ENCODE measurements around the gene CTNND2.

The CTNND2 gene

GRCh38 chr5:11301171-11301570, 603.1 kb downstream of the CTNND2 start:
- intact Hi-C loops (cut with DNase I), result no loop called here
- DNase-seq, result no peak

- DNase-seq, result no peak
- intact Hi-C loops (cut with DNase I), result no loop called here
Observed at GRCh38 chr5:11300736-11301135, 603.5 kb downstream of the CTNND2 start.

- no peak for DNase-seq
- intact Hi-C loops (cut with DNase I), result no loop called here
Observed at GRCh38 chr5:11298877-11299276, 605.4 kb downstream of the CTNND2 start.

GRCh38 chr5:11293523-11293922, 610.7 kb downstream of the CTNND2 start:
- intact Hi-C loops (cut with DNase I), result no loop called here
- no peak for DNase-seq

GRCh38 chr5:11292648-11293356, 611.4 kb downstream of the CTNND2 start:
- DNase-seq, result no peak
- intact Hi-C loops (cut with DNase I), result no loop called here

- intact Hi-C loops (cut with DNase I), result no loop called here
Observed at GRCh38 chr5:11289733-11290132, 614.5 kb downstream of the CTNND2 start.

GRCh38 chr5:11289208-11289607, 615.0 kb downstream of the CTNND2 start:
- DNase-seq, result no peak
- intact Hi-C loops (cut with DNase I), result no loop called here

More at GRCh38 chr5:11289733-11290132, 614.5 kb downstream of the CTNND2 start:
- no peak for DNase-seq

- intact Hi-C loops (cut with DNase I), result no loop called here
- no peak for DNase-seq
Observed at GRCh38 chr5:11281842-11282241, 622.4 kb downstream of the CTNND2 start.

- no peak for DNase-seq
- intact Hi-C loops (cut with DNase I), result no loop called here
Observed at GRCh38 chr5:11277323-11277722, 626.9 kb downstream of the CTNND2 start.

- intact Hi-C loops (cut with DNase I), result no loop called here
- no peak for DNase-seq
Observed at GRCh38 chr5:11273180-11273903, 630.9 kb downstream of the CTNND2 start.

GRCh38 chr5:11269515-11269914, 634.7 kb downstream of the CTNND2 start:
- intact Hi-C loops (cut with DNase I), result loop anchor here (5.0 to 10.0 kb wide), 2 partner anchors 223 to 635 kb away; partner anchors contain the start of gene CTNND2
- DNase-seq, result no peak

GRCh38 chr5:11268891-11269290, 635.4 kb downstream of the CTNND2 start:
- intact Hi-C loops (cut with DNase I), result loop anchor here (5.0 to 10.0 kb wide), 2 partner anchors 223 to 636 kb away; partner anchors contain the start of gene CTNND2
- DNase-seq, result no peak

- intact Hi-C loops (cut with DNase I), result loop anchor here (5.0 to 10.0 kb wide), 2 partner anchors 226 to 638 kb away; partner anchors contain the start of gene CTNND2
- no peak for DNase-seq
Observed at GRCh38 chr5:11266331-11266730, 637.9 kb downstream of the CTNND2 start.

GRCh38 chr5:11261241-11261640, 643.0 kb downstream of the CTNND2 start:
- intact Hi-C loops (cut with DNase I), result loop anchor here (10.0 kb wide), 1 partner anchor 644 kb away; the partner anchor contains the start of gene CTNND2
- peak in 6 of 10 donors; percentile 29 to 88 (median 44) for DNase-seq

GRCh38 chr5:11258001-11258400, 646.2 kb downstream of the CTNND2 start:
- intact Hi-C loops (cut with DNase I), result no loop called here
- no peak for DNase-seq

GRCh38 chr5:11252523-11252922, 651.7 kb downstream of the CTNND2 start:
- intact Hi-C loops (cut with DNase I), result no loop called here
- no peak for DNase-seq

GRCh38 chr5:11252075-11252474, 652.2 kb downstream of the CTNND2 start:
- no peak for DNase-seq
- intact Hi-C loops (cut with DNase I), result no loop called here

GRCh38 chr5:11251247-11251646, 653.0 kb downstream of the CTNND2 start:
- intact Hi-C loops (cut with DNase I), result no loop called here
- no peak for DNase-seq

GRCh38 chr5:11248966-11249365, 655.3 kb downstream of the CTNND2 start:
- intact Hi-C loops (cut with DNase I), result no loop called here
- no peak for DNase-seq

GRCh38 chr5:11247224-11247623, 657.0 kb downstream of the CTNND2 start:
- intact Hi-C loops (cut with DNase I), result no loop called here
- no peak for DNase-seq

GRCh38 chr5:11240293-11241190, 663.7 kb downstream of the CTNND2 start:
- DNase-seq, result no peak
- intact Hi-C loops (cut with DNase I), result no loop called here
